Measurements from ENCODE around the gene SNX3. TPM values are rescaled to one million over a fixed set of nuclear protein-coding genes. Genes with fewer than 3 reads are reported as not detected.
A peak's percentile ranks its signal among the peaks of the same experiment; 100 is the strongest.

SNX3 gene
- total RNA-seq, 1 donor from 2014 or later: 93.1 TPM

- no peak for DNase-seq (ENCODE audit: extremely low spot score, unreplicated experiment)
- Mint-ChIP-seq H3K36me3 (peaks cover 4% of the 10 kb centered on the region), H3K4me3 (peak overlapping the region; percentile 6), H3K27ac (no peak overlapping the region), H3K4me1 (ENCODE audit: unreplicated experiment) (peaks cover 34% of the 10 kb centered on the region), H3K27me3 (peaks cover 97% of the 10 kb centered on the region), H3K9me3 (no peaks in the 10 kb centered on the region)
- no peak for TF ChIP-seq CTCF (conservative IDR thresholded peaks at IDR 0.05)
These were observed 99.0 kb downstream of the SNX3 start for GRCh38 chr6:108161724-108162282.

Other genes with a start within 250 kb of the SNX3 start
- gene OSTM1, start 186.3 kb downstream of the SNX3 start, total RNA-seq (ENCODE audit: low replicate concordance): 7.3 and 14.5 TPM in 2 replicates
- 0.26 TPM in 1 of 2 replicates, not detected in the other for gene NR2E1, start 95.0 kb downstream of the SNX3 start, total RNA-seq (ENCODE audit: low replicate concordance)
- 7.8 and 9.6 TPM in 2 replicates for gene AFG1L, start 34.0 kb upstream of the SNX3 start, total RNA-seq (ENCODE audit: low replicate concordance)